ENCODE results near the gene VN1R4. TPM values are rescaled to one million over a fixed set of nuclear protein-coding genes. Genes with fewer than 3 reads are reported as not detected.
A peak's percentile ranks its signal among the peaks of the same experiment; 100 is the strongest.
"Not testable (repeated sequence)": the region's sequence is repeated elsewhere in the genome, so short reads cannot be mapped to it uniquely, and the experiment has no call there.

VN1R4 gene
- total RNA-seq, 1 donor from 2014 or later, result not detected

DNA sequence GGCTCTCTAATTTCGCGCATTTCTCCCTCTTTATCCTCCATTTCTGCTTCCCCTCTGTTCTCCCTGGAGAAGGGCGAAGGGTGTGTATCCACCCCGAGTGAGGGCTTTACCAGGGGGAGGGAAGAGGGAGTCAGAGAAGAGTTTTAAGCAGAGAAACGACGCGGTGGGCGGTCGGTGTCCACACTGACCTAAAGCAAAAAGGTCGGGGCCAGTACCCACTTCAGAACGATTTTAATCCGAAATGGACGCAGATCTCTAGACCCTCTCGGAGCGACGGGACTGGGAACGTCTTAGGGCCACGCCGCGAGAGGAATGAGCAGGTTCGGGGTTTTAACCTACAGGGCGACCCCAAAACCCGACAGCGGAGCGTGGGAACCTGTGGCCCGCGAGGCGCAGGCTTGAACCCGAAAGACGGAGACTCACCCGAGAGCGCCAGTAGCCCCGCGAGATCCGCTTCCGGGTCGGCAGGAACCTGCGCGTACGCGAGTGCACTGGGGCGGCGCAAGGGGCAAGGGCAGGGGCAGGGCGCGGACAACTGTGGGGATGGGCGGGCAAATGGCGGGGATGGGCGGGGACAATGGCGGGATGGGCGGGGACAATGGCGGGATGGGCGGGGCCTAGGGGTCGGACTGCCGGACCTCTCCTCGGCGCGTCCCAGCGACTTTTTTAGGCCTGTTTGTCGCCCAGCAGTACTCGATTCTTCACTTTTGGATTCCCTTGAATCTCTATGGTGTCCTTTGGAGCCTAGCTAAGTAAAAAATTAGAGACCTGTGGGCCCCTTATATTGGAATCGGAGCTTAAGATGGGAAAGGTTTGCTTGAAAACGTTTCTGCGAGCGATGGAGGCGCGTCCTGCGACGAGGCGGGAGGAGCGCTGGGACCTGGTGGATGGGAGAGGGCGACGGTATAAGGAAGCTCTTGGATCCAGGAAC lies 12.8 kb downstream of the VN1R4 start, which contains the start of gene ZNF677:
ZNF677 (minus strand) TSS at position 463 of the 931 bp plus-strand sequence. CDS start 3,323 bp downstream, outside the sequence.
- Mint-ChIP-seq H3K4me3 (peak within 1 kb of the TSS; percentile 95), H3K36me3 (peaks cover 44% of the 10 kb centered on the region), H3K27me3 (ENCODE audit: low read depth) (no peaks in the 10 kb centered on the region), H3K9me3 (peaks cover 55% of the 10 kb centered on the region), H3K4me1 (peaks cover 9% of the 10 kb centered on the region), H3K27ac (peak within 1 kb of the TSS; percentile 91)
- DNase-seq (ENCODE audit: low spot score in 2 of 2, unreplicated experiment in 2 of 2), result peak; percentile 56 to 61
- TF ChIP-seq, protein P1, sequence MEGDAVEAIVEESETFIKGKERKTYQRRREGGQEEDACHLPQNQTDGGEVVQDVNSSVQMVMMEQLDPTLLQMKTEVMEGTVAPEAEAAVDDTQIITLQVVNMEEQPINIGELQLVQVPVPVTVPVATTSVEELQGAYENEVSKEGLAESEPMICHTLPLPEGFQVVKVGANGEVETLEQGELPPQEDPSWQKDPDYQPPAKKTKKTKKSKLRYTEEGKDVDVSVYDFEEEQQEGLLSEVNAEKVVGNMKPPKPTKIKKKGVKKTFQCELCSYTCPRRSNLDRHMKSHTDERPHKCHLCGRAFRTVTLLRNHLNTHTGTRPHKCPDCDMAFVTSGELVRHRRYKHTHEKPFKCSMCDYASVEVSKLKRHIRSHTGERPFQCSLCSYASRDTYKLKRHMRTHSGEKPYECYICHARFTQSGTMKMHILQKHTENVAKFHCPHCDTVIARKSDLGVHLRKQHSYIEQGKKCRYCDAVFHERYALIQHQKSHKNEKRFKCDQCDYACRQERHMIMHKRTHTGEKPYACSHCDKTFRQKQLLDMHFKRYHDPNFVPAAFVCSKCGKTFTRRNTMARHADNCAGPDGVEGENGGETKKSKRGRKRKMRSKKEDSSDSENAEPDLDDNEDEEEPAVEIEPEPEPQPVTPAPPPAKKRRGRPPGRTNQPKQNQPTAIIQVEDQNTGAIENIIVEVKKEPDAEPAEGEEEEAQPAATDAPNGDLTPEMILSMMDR (IDR thresholded peaks at IDR 0.05; ENCODE audit: unreplicated experiment), result no peak

DNA sequence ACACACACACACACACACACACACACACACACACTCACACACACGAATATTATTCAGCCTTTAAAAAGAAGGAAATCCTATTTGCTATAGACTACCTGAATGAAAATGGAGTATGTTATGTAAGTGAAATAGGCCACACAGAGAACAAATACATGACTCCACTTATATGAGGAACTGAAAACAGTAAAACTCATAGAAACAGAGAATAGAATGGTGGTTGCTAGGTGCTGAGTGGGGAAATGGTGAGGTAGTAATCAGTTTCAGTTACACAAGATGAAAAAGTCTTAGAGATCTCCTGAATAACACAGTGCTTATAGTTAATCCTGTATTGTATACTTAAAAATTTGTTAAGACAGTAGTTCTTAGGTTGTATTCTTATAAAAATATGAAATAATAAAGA lies 21.0 kb downstream of the VN1R4 start:
- H3K9me3 Mint-ChIP-seq, result peaks cover 81% of the 10 kb centered on the region
- H3K27me3 Mint-ChIP-seq (ENCODE audit: low read depth), result no peaks in the 10 kb centered on the region
- TF ChIP-seq, protein P1 (IDR thresholded peaks at IDR 0.05; ENCODE audit: unreplicated experiment), result no peak
- no peaks in the 10 kb centered on the region for H3K4me1 Mint-ChIP-seq
- no peak overlapping the region for H3K27ac Mint-ChIP-seq
- H3K36me3 Mint-ChIP-seq, result peaks cover 91% of the 10 kb centered on the region
- no peak for DNase-seq (ENCODE audit: low spot score in 2 of 2, unreplicated experiment in 2 of 2)
- H3K4me3 Mint-ChIP-seq, result no peak overlapping the region

DNA sequence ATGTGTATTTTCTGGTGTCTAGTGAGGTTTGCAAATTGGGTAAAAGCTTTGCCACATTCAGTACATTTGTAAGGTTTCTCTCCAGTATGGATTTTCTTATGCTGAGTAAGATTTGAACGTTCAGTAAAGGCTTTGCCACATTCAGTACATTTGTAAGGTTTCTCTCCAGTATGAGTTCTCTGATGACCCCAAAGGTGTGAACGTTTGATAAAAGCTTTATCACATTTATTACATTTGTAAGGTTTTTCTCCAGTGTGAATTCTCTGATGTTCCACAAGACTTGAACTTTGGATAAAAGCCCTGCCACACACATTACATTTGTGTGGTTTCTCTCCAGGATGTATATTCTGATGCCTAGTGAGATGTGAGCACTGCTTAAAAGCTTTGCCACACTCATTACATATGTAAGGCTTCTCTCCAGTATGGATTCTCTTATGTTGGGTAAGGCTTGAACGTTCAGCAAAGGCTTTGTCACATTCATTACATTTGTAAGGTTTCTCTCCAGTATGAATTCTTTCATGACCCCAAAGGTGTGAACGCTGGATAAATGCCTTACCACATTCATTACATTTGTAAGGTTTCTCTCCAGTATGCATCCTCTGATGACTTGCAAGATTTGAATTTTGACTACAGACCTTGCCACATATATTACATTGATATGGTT lies 30.3 kb downstream of the VN1R4 start:
- Mint-ChIP-seq H3K36me3 (peaks cover 79% of the 10 kb centered on the region), H3K4me3 (no peak overlapping the region), H3K4me1 (no peaks in the 10 kb centered on the region), H3K27me3 (ENCODE audit: low read depth) (no peaks in the 10 kb centered on the region), H3K27ac (no peak overlapping the region), H3K9me3 (peaks cover 77% of the 10 kb centered on the region)
- TF ChIP-seq, protein P1 (IDR thresholded peaks at IDR 0.05; ENCODE audit: unreplicated experiment), result no peak
- DNase-seq (ENCODE audit: low spot score in 2 of 2, unreplicated experiment in 2 of 2), result no peak

DNA sequence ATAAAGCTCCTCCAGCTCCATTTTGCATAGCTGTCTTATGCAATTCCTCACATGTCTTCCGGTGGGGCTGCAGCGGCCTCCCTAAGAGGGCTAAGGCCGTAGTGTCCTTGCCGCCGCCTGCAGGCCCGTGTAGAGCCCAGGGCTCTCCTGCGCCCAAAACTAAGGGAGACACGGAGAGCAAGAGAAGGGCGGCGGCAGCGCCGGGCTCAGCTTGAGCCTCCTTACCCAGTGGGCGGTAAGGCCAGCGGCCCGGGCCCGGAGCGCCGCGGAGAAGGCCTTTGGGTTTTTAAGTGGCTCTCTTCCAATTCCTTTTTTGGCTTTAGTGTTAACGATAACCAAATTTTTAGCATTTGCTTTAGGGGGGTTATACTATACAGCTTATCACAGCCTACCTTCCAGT lies 42.9 kb downstream of the VN1R4 start:
- H3K36me3 Mint-ChIP-seq, result peaks cover 29% of the 10 kb centered on the region
- H3K27ac Mint-ChIP-seq, result no peak overlapping the region
- DNase-seq (ENCODE audit: low spot score in 2 of 2, unreplicated experiment in 2 of 2), result no peak
- H3K4me3 Mint-ChIP-seq, result no peak overlapping the region
- no peaks in the 10 kb centered on the region for H3K27me3 Mint-ChIP-seq (ENCODE audit: low read depth)
- H3K9me3 Mint-ChIP-seq, result peaks cover 58% of the 10 kb centered on the region
- TF ChIP-seq, protein P1 (IDR thresholded peaks at IDR 0.05; ENCODE audit: unreplicated experiment), result no peak
- H3K4me1 Mint-ChIP-seq, result no peaks in the 10 kb centered on the region

DNA sequence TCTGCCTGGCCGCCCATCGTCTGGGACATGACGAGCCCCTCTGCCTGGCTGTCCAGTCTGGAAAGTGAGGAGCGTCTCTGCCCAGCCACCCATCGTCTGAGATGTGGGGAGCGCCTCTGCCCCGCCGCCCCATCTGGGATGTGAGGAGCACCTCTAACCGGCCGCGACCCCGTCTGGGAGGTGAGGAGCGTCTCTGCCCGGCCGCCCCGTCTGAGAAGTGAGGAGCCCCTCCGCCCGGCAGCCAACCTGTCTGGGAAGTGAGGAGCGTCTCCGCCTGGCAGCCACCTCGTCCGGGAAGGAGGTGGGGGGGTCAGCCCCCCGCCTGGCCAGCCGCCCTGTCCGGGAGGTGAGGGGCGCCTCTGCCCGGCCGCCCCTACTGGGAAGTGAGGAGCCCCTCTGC lies 44.8 kb downstream of the VN1R4 start:
- not testable (repeated sequence) for H3K27me3 Mint-ChIP-seq (ENCODE audit: low read depth); H3K27ac Mint-ChIP-seq; H3K4me3 Mint-ChIP-seq; H3K4me1 Mint-ChIP-seq; DNase-seq (ENCODE audit: low spot score in 2 of 2, unreplicated experiment in 2 of 2)
- H3K36me3 Mint-ChIP-seq, result peaks cover 25% of the 10 kb centered on the region
- H3K9me3 Mint-ChIP-seq, result peaks cover 62% of the 10 kb centered on the region

Other genes with a start within 250 kb of the VN1R4 start
- not detected in 3 replicates for gene ERVV-2, start 223.0 kb downstream of the VN1R4 start, total RNA-seq
- gene ZNF160, start 164.3 kb downstream of the VN1R4 start, total RNA-seq, result 67.8 to 71.0 TPM (median 68.3 TPM) in 3 replicates
- 13.1 to 15.6 TPM (median 13.8 TPM) in 3 replicates for gene ZNF415, start 134.8 kb downstream of the VN1R4 start, total RNA-seq
- gene ZNF347, start 108.7 kb downstream of the VN1R4 start, total RNA-seq, result 12.1 to 15.6 TPM (median 14.8 TPM) in 3 replicates
- gene ZNF665, start 74.4 kb downstream of the VN1R4 start, total RNA-seq, result 8.8 to 9.8 TPM (median 8.9 TPM) in 3 replicates
- gene ZNF677, start 12.8 kb downstream of the VN1R4 start, total RNA-seq, result 50.2 to 53.4 TPM (median 51.7 TPM) in 3 replicates
- 0.20 TPM in 1 of 3 replicates, not detected in the others for gene VN1R2, start 9.4 kb downstream of the VN1R4 start, total RNA-seq
- gene ZNF845, start 66.0 kb upstream of the VN1R4 start, total RNA-seq, result 7.5 to 7.7 TPM (median 7.7 TPM) in 3 replicates
- 20.2 to 23.5 TPM (median 20.5 TPM) in 3 replicates for gene ZNF525, start 98.0 kb upstream of the VN1R4 start, total RNA-seq
- 15.5 to 17.7 TPM (median 16.1 TPM) in 3 replicates for gene ZNF765, start 127.4 kb upstream of the VN1R4 start, total RNA-seq
- 15.0 to 16.2 TPM (median 16.1 TPM) in 3 replicates for gene ZNF761, start 164.3 kb upstream of the VN1R4 start, total RNA-seq
- gene ZNF813, start 200.0 kb upstream of the VN1R4 start, total RNA-seq, result 5.4 to 6.1 TPM (median 6.0 TPM) in 3 replicates

All from mesothelial cell of epicardium (in vitro differentiated cells).